PC-3 (cell line): Measurements from ENCODE around the gene C16orf46.

Experiments used
- CTCF ChIP-seq: fragments of 300-600 bp; sonication (generic); conservative IDR thresholded peaks from 2 replicates; pipeline ENCODE4 v1.5.1; 2017; ENCODE audit warnings: antibody characterized with exemption, low read depth, mild to moderate bottlenecking, low read length
- EZH2 ChIP-seq: fragments of 300-600 bp; sonication (generic); IDR thresholded peaks from one replicate; pipeline ENCODE4 v1.6.1; 2017; ENCODE audit warnings: antibody characterized with exemption, mild to moderate bottlenecking, low read length; ENCODE audit not compliant: unreplicated experiment
- EZH2phosphoT487 ChIP-seq: fragments of 300-600 bp; sonication (generic); IDR thresholded peaks from 2 replicates; pipeline ENCODE4 v1.6.1; 2018; ENCODE audit warnings: mild to moderate bottlenecking, antibody characterized with exemption, low read length, borderline replicate concordance

DNA sequence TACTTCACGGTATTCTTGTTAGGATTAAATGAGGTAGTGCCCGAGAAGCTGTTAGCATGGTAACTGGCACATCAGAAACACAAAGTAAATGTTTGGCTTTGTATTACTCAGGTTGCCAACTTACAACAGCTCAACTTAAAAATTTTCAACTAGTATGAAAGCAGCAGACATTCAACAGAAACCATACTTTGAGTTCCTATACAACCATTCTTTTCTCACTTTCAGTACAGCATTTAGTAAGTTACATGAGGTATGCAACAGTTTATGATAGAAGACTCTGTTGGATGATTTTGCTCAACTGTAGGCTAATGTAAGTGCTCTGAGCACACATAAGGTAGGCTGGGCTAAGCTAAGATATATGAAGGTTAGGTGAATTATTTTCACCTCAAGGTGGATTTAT, 62.4 kb downstream of the C16orf46 start:
- TF ChIP-seq CTCF (no peak), EZH2phosphoT487 (no peak), EZH2 (no peak)
